GM10248 (cell line): ENCODE measurements around the gene ATP11A.

Source experiments
- CTCF ChIA-PET: fragments of 300-600 bp; sonication (Branson Sonifier 250); formaldehyde crosslinking; extraction: SDS; loops from one replicate; lab custom pipeline; 2021; ENCODE audit warnings: antibody characterized with exemption; lab: Yijun Ruan, JAX
- POLR2A ChIA-PET: fragments of 350-650 bp; sonication (Branson Sonifier 250); formaldehyde crosslinking; extraction: SDS; loops from one replicate; lab custom pipeline; 2020; ENCODE audit warnings: antibody characterized with exemption; lab: Yijun Ruan, JAX
- DNase-seq: peaks from one replicate; pipeline ENCODE4 v3.0.0; 2012; ENCODE audit errors: extremely low spot score
- CTCF ChIP-seq: IDR thresholded peaks from 2 replicates; pipeline ENCODE4 v1.5.1; 2012; ENCODE audit warnings: mild to moderate bottlenecking, low read depth; ENCODE audit errors: extremely low read depth, missing control alignments, control extremely low read depth

The ATP11A gene

GRCh38 chr13:112899281-112900225 is 209.7 kb downstream of the ATP11A start:
- no peak for DNase-seq
- POLR2A ChIA-PET: no interaction called here
- no peak for TF ChIP-seq CTCF
- CTCF ChIA-PET: interaction anchor here (1.3 kb wide), 1 partner anchor 25 kb away, joined by 3 read pairs; no protein-coding TSS in a partner anchor

- DNase-seq: no peak
- ChIA-PET CTCF (no interaction called here), POLR2A (no interaction called here)
- no peak for TF ChIP-seq CTCF
Observed at GRCh38 chr13:112900226-112900600, 210.4 kb downstream of the ATP11A start.

DNA sequence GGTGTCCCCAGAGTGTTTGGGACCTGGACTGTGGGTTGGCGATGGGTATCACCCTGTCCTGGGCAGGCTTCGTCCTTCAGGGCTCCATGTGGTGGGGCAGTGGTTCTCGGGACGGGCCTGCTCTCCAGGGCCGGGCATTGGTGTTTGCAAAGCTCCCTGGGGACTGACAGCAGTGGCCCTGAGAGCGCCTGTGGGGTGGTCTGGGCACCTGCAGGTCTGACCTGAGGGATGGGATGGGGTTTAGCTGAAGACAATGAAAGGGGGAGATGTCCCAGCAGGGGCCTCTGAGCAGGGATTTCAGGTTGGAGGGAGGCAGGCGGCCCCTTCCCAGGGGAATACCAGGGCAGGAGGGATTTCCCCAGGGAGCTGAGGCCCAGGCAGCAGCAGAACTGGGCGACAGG is 210.9 kb downstream of the ATP11A start:
- TF ChIP-seq CTCF: no peak

DNA sequence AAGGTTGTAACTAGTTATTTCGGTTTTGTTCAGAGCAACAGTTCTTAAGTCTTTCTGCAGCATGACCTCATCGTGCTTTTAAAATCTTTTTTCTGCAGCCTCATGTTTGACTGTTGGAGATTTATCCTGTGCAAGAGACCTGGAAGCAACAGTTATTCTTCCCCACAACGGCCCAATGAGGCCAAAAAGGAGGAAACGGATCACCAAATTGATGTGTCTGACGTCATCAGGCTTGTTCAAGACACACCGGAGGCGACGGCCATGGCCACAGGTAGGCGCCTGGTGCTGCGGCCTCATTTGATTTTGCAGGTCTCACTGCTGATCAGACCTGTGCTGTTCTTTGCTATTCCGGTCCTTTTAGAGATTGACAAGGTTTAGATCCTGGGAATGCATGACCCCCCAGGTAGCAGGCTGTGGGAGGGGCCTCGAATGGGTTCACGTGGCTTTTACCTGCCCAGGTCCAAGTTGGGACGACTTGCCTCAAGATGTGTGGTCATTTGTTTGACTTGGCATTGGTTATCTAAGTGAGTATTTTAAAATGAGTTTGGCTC is 212.3 kb downstream of the ATP11A start:
- DNase-seq: no peak
- POLR2A ChIA-PET: no interaction called here
- no peak for TF ChIP-seq CTCF
- CTCF ChIA-PET: no interaction called here

More for the DNA sequence above, 210.9 kb downstream of the ATP11A start:
- DNase-seq: no peak
- ChIA-PET POLR2A (no interaction called here), CTCF (no interaction called here)

- TF ChIP-seq CTCF: no peak
- DNase-seq: no peak
- ChIA-PET CTCF (no interaction called here), POLR2A (no interaction called here)
Observed at GRCh38 chr13:112902669-112903068, 212.8 kb downstream of the ATP11A start.

DNA sequence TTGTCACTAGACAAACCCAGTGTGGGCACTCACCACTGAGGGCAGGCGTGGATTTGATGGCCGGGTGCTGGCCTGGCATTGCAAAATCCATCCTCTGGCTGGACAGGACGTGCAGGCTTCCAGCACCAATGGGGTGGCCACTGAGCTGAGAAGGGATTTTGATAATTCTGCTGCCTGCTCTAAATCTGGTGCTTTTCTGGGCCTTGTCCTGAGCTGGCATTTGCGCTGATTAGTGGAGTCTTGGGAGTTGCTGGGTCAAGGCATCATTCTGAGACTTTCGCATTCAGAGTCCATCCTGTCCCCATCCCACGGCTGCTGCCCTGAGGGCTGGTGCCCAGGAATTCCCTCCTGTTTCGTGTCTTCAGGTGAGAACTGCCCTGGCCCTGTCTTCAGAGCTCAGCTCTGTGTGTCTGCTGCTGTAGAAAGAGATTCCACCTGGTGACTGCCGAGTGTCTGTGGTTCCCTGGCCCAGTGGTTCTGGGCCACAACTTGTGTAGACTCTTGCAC is 213.3 kb downstream of the ATP11A start:
- no peak for TF ChIP-seq CTCF
- POLR2A ChIA-PET: no interaction called here
- DNase-seq: no peak
- CTCF ChIA-PET: no interaction called here
